Prostate gland (tissue), 2 donors: ENCODE data around the gene CUTC. TPM values are rescaled to one million over a fixed set of nuclear protein-coding genes. Genes with fewer than 3 reads are reported as not detected.

ENCODE experiments used
- DNase-seq: peaks from one replicate; pipeline ENCODE4 v3.0.0-alpha.2; 2019; ENCODE audit warnings: low spot score
- H3K27ac ChIP-seq, 2 donors: fragments of 200-600 bp; sonication (generic); 2 replicates each; pipeline ENCODE4 v1.5.1; 2017 to 2019
- H3K27me3 ChIP-seq: fragments of 200-600 bp; sonication (generic); replicated peaks from 2 replicates; pipeline ENCODE4 v1.5.1; 2019; ENCODE audit not compliant: insufficient read depth
- H3K36me3 ChIP-seq, 2 donors: fragments of 200-600 bp; sonication (generic); 1 replicate in 1 of 2; 2 replicates in 1 of 2; pipeline versions ENCODE4 v1.5.1 to v1.8.1; 2017 to 2019
- H3K4me1 ChIP-seq: fragments of 200-600 bp; sonication (generic); replicated peaks from 2 replicates; pipeline ENCODE4 v1.5.1; 2019
- H3K4me3 ChIP-seq, 2 donors: fragments of 200-600 bp; sonication (generic); 2 replicates each; pipeline ENCODE4 v1.5.1; 2017 to 2019
- H3K9me3 ChIP-seq: fragments of 200-600 bp; sonication (generic); 2 replicates; pipeline ENCODE4 v1.5.1; 2017
- CTCF ChIP-seq, 4 experiments: fragments of 200-600 bp in 2 of 4; fragments of 450-650 bp in 2 of 4; sonication (generic) in 2 of 4; IDR thresholded peaks; 1 replicate in 3 of 4; 2 replicates in 1 of 4; pipeline ENCODE4 v1.5.1; 2016 to 2019; ENCODE audit warnings: antibody characterized with exemption in 4 of 4, mild to moderate bottlenecking in 2 of 4, moderate library complexity in 2 of 4
- POLR2A ChIP-seq: fragments of 450-650 bp; IDR thresholded peaks from one replicate; pipeline ENCODE4 v1.6.1; 2016; ENCODE audit warnings: antibody characterized with exemption, mild to moderate bottlenecking
- POLR2AphosphoS5 ChIP-seq: sonication (generic); formaldehyde crosslinking; IDR thresholded peaks from one replicate; pipeline ENCODE4 v1.6.1; 2017; ENCODE audit warnings: antibody characterized with exemption
- WGBS: methylation state at CpG from one replicate; pipeline ENCODE4 v1.1.5; 2018; 5-methylcytosine and 5-hydroxymethylcytosine counted together
- intact Hi-C: fragments of 100-400 bp; cut with DNase I; formaldehyde crosslinking; loops from one replicate; pipeline ENCODE4 v1.14.2; 2022
- total RNA-seq, 2 donors: library from RNA; depleted of rRNA; stranded (reverse); fragments of >200 nt; gene quantifications; one replicate each; pipeline ENCODE4 v1.1.0, GENCODE V29; 2016

Gene CUTC
- total RNA-seq, 2 donors from 2014 or later, result 18.4 to 27.3 TPM

- DNase-seq, result no peak
- no peak overlapping the region for H3K4me3 ChIP-seq
These were observed 36.5 kb downstream of the CUTC start for GRCh38 chr10:99768556-99768955.

GRCh38 chr10:99769706-99770105, 37.7 kb downstream of the CUTC start:
- no peak overlapping the region for H3K27ac ChIP-seq
- TF ChIP-seq POLR2AphosphoS5 (no peak), POLR2A (no peak), CTCF (IDR thresholded peaks at IDR 0.05) (no peak)
- intact Hi-C loops, result no loop called here
- H3K36me3 ChIP-seq, result no peaks in the 10 kb centered on the region
- WGBS, result 86% methylated on average over 5 of the region's 5 CpGs
- H3K4me3 ChIP-seq, result no peak overlapping the region
- no peak for DNase-seq
- H3K27me3 ChIP-seq, result no peaks in the 10 kb centered on the region
- no peaks in the 10 kb centered on the region for H3K4me1 ChIP-seq
- H3K9me3 ChIP-seq, result no peaks in the 10 kb centered on the region

More at GRCh38 chr10:99768556-99768955, 36.5 kb downstream of the CUTC start:
- intact Hi-C loops, result no loop called here
- Histone ChIP-seq H3K4me1 (no peaks in the 10 kb centered on the region), H3K27ac (no peak overlapping the region), H3K36me3 (no peaks in the 10 kb centered on the region), H3K27me3 (no peaks in the 10 kb centered on the region), H3K9me3 (no peaks in the 10 kb centered on the region)
- 74% methylated on average over 2 of the region's 2 CpGs for WGBS
- TF ChIP-seq CTCF (IDR thresholded peaks at IDR 0.05) (no peak), POLR2A (no peak), POLR2AphosphoS5 (no peak)

GRCh38 chr10:99770408-99771045, 38.5 kb downstream of the CUTC start:
- no peak overlapping the region for H3K4me3 ChIP-seq
- TF ChIP-seq POLR2AphosphoS5, result no peak
- H3K9me3 ChIP-seq, result no peaks in the 10 kb centered on the region
- no peaks in the 10 kb centered on the region for H3K36me3 ChIP-seq
- H3K27ac ChIP-seq, result no peak overlapping the region
- H3K4me1 ChIP-seq, result no peaks in the 10 kb centered on the region
- no peaks in the 10 kb centered on the region for H3K27me3 ChIP-seq
- no peak for DNase-seq
- intact Hi-C loops, result no loop called here
- 65% methylated on average over 4 of the region's 4 CpGs for WGBS

- H3K36me3 ChIP-seq, result no peaks in the 10 kb centered on the region
- no peak overlapping the region for H3K27ac ChIP-seq
- H3K4me1 ChIP-seq, result no peaks in the 10 kb centered on the region
- no peak for DNase-seq
- intact Hi-C loops, result no loop called here
- no peaks in the 10 kb centered on the region for H3K9me3 ChIP-seq
- no peaks in the 10 kb centered on the region for H3K27me3 ChIP-seq
- H3K4me3 ChIP-seq, result no peak overlapping the region
- TF ChIP-seq POLR2A (no peak), POLR2AphosphoS5 (no peak), CTCF (IDR thresholded peaks at IDR 0.05) (no peak)
These were observed 43.8 kb downstream of the CUTC start for GRCh38 chr10:99775850-99776249.

GRCh38 chr10:99777918-99778714, 46.1 kb downstream of the CUTC start:
- TF ChIP-seq CTCF (IDR thresholded peaks at IDR 0.05) (no peak), POLR2AphosphoS5 (no peak), POLR2A (no peak)
- Histone ChIP-seq H3K9me3 (no peaks in the 10 kb centered on the region), H3K4me3 (no peak overlapping the region), H3K27me3 (no peaks in the 10 kb centered on the region), H3K4me1 (no peaks in the 10 kb centered on the region), H3K36me3 (no peaks in the 10 kb centered on the region), H3K27ac (no peak overlapping the region)
- no peak for DNase-seq
- intact Hi-C loops, result no loop called here
- 95% methylated on average over 1 of the region's 1 CpG for WGBS
